Hematopoietic multipotent progenitor cell treated with erythropoietin and hydrocortisone succinate and interleukin-3 and kit ligand, for 8 days (in vitro differentiated cells): ENCODE measurements around the gene SCGB3A2.
A peak's percentile ranks its signal among the peaks of the same experiment; 100 is the strongest.
"Not testable (repeated sequence)": the region's sequence is repeated elsewhere in the genome, so short reads cannot be mapped to it uniquely, and the experiment has no call there.

ENCODE experiments used
- DNase-seq: peaks from one replicate; pipeline ENCODE4 v3.0.0-alpha.2; 2015

Gene SCGB3A2

GRCh38 chr5:147863454-147864158 is 14.9 kb upstream of the SCGB3A2 start:
- no peak for DNase-seq

- DNase-seq = no peak
Measured at GRCh38 chr5:147869112-147869511, 9.4 kb upstream of the SCGB3A2 start.

GRCh38 chr5:147869892-147870291 is 8.6 kb upstream of the SCGB3A2 start:
- not testable (repeated sequence) for DNase-seq

GRCh38 chr5:147871980-147872549 is 6.4 kb upstream of the SCGB3A2 start:
- DNase-seq = not testable (repeated sequence)

- not testable (repeated sequence) for DNase-seq
Measured at GRCh38 chr5:147872744-147873435, 5.6 kb upstream of the SCGB3A2 start.

- DNase-seq = not testable (repeated sequence)
Measured at GRCh38 chr5:147874118-147874875, 4.2 kb upstream of the SCGB3A2 start.

- no peak for DNase-seq
Measured at GRCh38 chr5:147874910-147875367, 3.6 kb upstream of the SCGB3A2 start.

- DNase-seq = no peak
Measured at GRCh38 chr5:147876141-147876540, 2.4 kb upstream of the SCGB3A2 start.

- DNase-seq = no peak
Measured at GRCh38 chr5:147876626-147877025, 1.9 kb upstream of the SCGB3A2 start.

- no peak for DNase-seq
Measured at GRCh38 chr5:147879784-147880183, 1.3 kb downstream of the SCGB3A2 start.

- DNase-seq = no peak
Measured at GRCh38 chr5:147880487-147880886, 2.0 kb downstream of the SCGB3A2 start.

- no peak for DNase-seq
Measured at GRCh38 chr5:147882586-147883313, 4.2 kb downstream of the SCGB3A2 start.

GRCh38 chr5:147887026-147887627 is 8.6 kb downstream of the SCGB3A2 start:
- DNase-seq = peak; percentile 17

- DNase-seq = no peak
Measured at GRCh38 chr5:147887930-147888329, 9.4 kb downstream of the SCGB3A2 start.

- no peak for DNase-seq
Measured at GRCh38 chr5:147892696-147893296, 14.3 kb downstream of the SCGB3A2 start.

- DNase-seq = no peak
Measured at GRCh38 chr5:147893820-147894219, 15.3 kb downstream of the SCGB3A2 start.

GRCh38 chr5:147895864-147896263 is 17.4 kb downstream of the SCGB3A2 start:
- no peak for DNase-seq

GRCh38 chr5:147898875-147899401 is 20.4 kb downstream of the SCGB3A2 start:
- DNase-seq = no peak

GRCh38 chr5:147901599-147902039 is 23.1 kb downstream of the SCGB3A2 start:
- DNase-seq = no peak

- DNase-seq = no peak
Measured at GRCh38 chr5:147902609-147903115, 24.2 kb downstream of the SCGB3A2 start.

GRCh38 chr5:147904110-147904509 is 25.6 kb downstream of the SCGB3A2 start:
- no peak for DNase-seq
